ENCODE data around the gene CCDC188.

CCDC188 gene

GRCh38 chr22:20105456-20106204 is 45.2 kb downstream of the CCDC188 start:
- TF ChIP-seq CTCF (IDR thresholded peaks at IDR 0.05; ENCODE audit: low read depth, low read length) = no peak
- DNase-seq (ENCODE audit: low read depth in 2 of 2) = no peak
- no peak overlapping the region for H3K4me3 ChIP-seq (replicated peaks in 1 of 2; ENCODE audit: low read depth in 2 of 2, low read length in 2 of 2)

- no peak overlapping the region for H3K4me3 ChIP-seq (replicated peaks in 1 of 2; ENCODE audit: low read depth in 2 of 2, low read length in 2 of 2)
- no peak for TF ChIP-seq CTCF (IDR thresholded peaks at IDR 0.05; ENCODE audit: low read depth, low read length)
- no peak for DNase-seq (ENCODE audit: low read depth in 2 of 2)
These were observed 48.6 kb downstream of the CCDC188 start for GRCh38 chr22:20102203-20102780.

DNA sequence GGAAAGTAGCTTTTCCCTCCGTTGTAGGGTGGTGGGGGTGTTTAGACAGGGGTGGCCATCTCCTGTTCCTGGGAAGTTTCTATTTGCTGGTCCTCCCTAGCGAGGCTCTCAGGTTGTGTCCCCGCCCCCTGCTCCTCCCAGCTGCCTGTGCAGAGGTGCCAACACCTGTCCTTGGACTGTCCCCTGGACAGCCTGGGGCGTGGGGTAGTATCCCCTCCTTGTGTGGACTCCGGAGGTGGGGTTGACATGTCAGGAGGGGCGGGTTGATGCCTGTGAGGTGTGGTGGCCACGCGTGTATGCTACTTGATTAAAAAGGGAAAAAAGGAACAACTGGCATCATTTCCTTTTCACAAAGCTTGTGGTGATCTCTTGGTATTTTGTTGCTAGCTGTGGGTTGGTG is 49.2 kb downstream of the CCDC188 start:
- H3K4me3 ChIP-seq (replicated peaks in 1 of 2; ENCODE audit: low read depth in 2 of 2, low read length in 2 of 2) = no peak overlapping the region
- no peak for DNase-seq (ENCODE audit: low read depth in 2 of 2)
- TF ChIP-seq CTCF (IDR thresholded peaks at IDR 0.05; ENCODE audit: low read depth, low read length) = no peak

DNA sequence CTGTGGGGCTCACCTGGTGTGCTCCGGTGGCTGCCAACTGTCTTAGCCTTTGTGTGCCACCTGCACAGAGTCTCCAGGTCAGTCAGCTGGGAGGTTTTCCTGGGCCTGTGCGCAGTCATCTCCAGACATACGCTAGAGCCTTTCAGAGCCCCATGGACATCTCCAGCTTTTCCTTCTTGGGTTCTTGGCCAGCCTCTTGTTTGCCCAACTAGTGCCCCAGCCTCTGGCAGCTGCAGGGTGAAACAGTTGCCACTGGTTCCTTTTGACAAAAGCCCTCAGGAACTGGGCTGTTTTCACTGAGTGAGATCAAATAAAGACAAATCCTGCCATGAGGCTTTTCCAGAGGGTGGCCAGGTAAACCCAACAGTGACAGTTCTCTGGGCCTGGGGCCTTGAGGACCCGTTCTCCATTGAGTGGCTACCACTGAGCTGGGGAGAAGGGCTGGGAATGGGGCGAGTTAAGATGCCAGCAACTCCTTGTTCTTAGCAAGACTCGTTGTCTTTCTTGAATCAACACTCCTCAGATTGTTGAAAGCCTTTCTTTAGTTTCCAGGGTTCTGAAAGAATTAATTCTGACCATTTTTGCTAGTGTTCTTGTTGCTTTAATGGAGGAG is 51.6 kb downstream of the CCDC188 start:
- TF ChIP-seq CTCF (IDR thresholded peaks at IDR 0.05; ENCODE audit: low read depth, low read length) = no peak
- DNase-seq (ENCODE audit: low read depth in 2 of 2) = no peak
- H3K4me3 ChIP-seq (replicated peaks in 1 of 2; ENCODE audit: low read depth in 2 of 2, low read length in 2 of 2) = no peak overlapping the region

Data from cardiac fibroblast (primary cell).